Peyer's patch (tissue), 4 donors: ENCODE results near the gene GRIA4.

Experiments
- CTCF ChIP-seq, 6 experiments: fragments of 450-650 bp in 4 of 6; fragments of 200-600 bp in 2 of 6; sonication (generic) in 1 of 6; IDR thresholded peaks; one replicate each; pipeline ENCODE4 v1.5.1; 2017 to 2019; ENCODE audit warnings: antibody characterized with exemption in 6 of 6, mild to moderate bottlenecking in 3 of 6, moderate library complexity in 1 of 6
- POLR2A ChIP-seq, 2 donors: fragments of 450-650 bp; IDR thresholded peaks; one replicate each; pipeline ENCODE4 v1.5.1; 2017; ENCODE audit warnings: antibody characterized with exemption in 2 of 2, mild to moderate bottlenecking in 2 of 2, moderate library complexity in 2 of 2

- TF ChIP-seq CTCF (IDR thresholded peaks at IDR 0.05) (no peak), POLR2A (IDR thresholded peaks at IDR 0.05) (no peak)
Measured at GRCh38 chr11:105573091-105573490, 36.8 kb upstream of the GRIA4 start.
